ENCODE measurements around the gene HIVEP3. TPM values are rescaled to one million over a fixed set of nuclear protein-coding genes. Genes with fewer than 3 reads are reported as not detected.

The HIVEP3 gene
- total and polyA plus RNA-seq, 4 donors, result 7.0 to 14.7 (median 8.8) TPM

DNA sequence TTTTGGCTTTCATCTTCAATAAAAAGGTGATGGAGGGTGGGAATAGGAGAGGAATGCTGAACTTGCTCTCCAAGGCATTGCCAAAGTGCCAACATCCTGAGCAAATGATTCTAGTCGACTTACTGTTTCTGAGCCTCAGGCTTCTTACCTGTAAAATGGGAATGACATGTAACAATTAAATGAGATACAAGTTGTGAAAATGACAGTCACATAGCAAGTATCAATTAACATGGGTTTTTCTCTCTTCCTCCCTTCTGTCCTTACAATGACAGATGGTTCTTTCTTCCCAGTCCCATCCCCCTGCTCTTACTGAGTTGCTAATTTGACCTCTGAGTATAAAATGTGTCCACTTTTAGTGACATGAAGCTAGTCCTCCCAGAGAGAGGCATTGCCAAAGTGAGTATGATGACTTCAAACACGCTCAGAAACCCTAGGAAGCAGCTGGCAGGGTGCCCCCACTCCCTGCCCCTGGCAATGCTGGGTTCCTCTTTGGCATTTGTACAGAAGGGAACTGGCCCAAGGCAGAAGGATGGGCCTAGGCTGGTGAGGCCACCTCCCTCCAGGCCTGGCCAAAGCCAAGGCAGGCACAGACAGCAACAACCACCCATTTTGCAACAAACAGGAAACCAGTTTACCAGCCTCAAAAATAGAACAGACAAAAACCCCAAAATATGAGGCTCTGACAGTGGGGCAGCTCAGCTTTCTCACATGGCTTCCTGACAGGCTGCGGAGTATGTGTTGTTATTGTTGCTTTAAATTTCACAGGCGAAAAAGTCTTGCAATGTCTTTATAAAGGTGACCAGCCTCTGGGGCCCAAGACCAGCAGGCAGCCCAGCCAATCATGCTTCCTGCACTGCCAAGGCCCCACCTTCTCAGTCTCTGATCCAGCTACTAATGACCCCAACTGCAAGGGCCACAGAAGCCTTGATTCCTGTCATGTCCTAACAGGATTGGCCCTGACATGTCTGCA is 115.9 kb downstream of the HIVEP3 start:
- Histone ChIP-seq H3K4me3 (no peak overlapping the region), H3K9me3 (ENCODE audit: control insufficient read depth in 4 of 4, insufficient read depth in 3 of 4, low read length in 3 of 4) (peaks cover 0 to 2% (median 0%) of the 10 kb centered on the region in 4 donors), H3K9ac (ENCODE audit: insufficient read depth in 1 of 2, low read length in 2 of 2) (no peak overlapping the region), H3K4me1 (ENCODE audit: control insufficient read depth in 5 of 5, insufficient read depth in 5 of 5, low read length in 5 of 5) (peaks cover 0 to 20% (median 16%) of the 10 kb centered on the region in 5 donors), H3K27ac (ENCODE audit: low read depth in 1 of 2, low read length in 1 of 2) (peak overlapping the region in 1 of 2 donors; percentile 63), H3K36me3 (ENCODE audit: control insufficient read depth in 4 of 4, insufficient read depth in 4 of 4, low read length in 4 of 4) (no peaks in the 10 kb centered on the region), H3K27me3 (ENCODE audit: control insufficient read depth in 3 of 3, insufficient read depth in 3 of 3, low read length in 2 of 3) (no peaks in the 10 kb centered on the region)
- 24 to 50% methylated on average over 4 of the region's 4 CpGs for WGBS, 2 donors
- peak in 2 of 3 donors; percentile 18 to 24 for DNase-seq
- TF ChIP-seq, protein P1, sequence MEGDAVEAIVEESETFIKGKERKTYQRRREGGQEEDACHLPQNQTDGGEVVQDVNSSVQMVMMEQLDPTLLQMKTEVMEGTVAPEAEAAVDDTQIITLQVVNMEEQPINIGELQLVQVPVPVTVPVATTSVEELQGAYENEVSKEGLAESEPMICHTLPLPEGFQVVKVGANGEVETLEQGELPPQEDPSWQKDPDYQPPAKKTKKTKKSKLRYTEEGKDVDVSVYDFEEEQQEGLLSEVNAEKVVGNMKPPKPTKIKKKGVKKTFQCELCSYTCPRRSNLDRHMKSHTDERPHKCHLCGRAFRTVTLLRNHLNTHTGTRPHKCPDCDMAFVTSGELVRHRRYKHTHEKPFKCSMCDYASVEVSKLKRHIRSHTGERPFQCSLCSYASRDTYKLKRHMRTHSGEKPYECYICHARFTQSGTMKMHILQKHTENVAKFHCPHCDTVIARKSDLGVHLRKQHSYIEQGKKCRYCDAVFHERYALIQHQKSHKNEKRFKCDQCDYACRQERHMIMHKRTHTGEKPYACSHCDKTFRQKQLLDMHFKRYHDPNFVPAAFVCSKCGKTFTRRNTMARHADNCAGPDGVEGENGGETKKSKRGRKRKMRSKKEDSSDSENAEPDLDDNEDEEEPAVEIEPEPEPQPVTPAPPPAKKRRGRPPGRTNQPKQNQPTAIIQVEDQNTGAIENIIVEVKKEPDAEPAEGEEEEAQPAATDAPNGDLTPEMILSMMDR (IDR thresholded peaks at IDR 0.05; ENCODE audit: control extremely low read depth, extremely low read depth), result no peak
- ATAC-seq (ENCODE audit: insufficient read depth, low FRiP score), result peak; percentile 74

DNA sequence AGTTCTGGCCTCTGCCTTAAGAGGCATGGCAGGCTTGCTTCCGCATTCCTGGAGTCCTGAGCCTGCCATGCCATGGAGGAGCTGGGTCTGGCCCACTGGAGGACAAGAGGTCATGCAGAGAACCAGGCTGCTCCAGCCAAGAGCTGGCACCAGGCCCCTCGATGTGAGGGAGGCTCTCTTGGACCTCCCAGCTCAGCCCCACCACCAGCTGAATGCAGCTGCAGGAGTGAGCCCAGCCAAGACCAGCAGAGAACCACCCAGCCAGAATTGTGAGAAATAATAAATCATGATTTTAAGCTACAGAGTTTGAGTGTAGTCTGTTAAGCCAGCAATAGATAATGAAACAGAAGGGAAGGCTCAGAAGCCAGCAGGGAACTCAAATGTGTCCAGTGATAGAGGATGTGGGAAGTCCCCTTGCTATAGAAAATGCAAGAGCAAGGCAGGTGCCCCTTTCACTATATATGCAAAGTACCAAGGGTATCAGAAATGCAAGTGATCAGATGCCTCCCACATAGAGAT is 118.4 kb downstream of the HIVEP3 start:
- ATAC-seq (ENCODE audit: insufficient read depth, low FRiP score) (no peak), DNase-seq (peak; percentile 85 to 90 (median 86))
- 61 to 83% methylated on average over 2 of the region's 2 CpGs for WGBS, 2 donors
- Histone ChIP-seq H3K9ac (ENCODE audit: insufficient read depth in 1 of 2, low read length in 2 of 2) (no peak overlapping the region), H3K9me3 (ENCODE audit: control insufficient read depth in 4 of 4, insufficient read depth in 3 of 4, low read length in 3 of 4) (peaks cover 0 to 2% (median 0%) of the 10 kb centered on the region in 4 donors), H3K4me3 (no peak overlapping the region), H3K4me1 (ENCODE audit: control insufficient read depth in 5 of 5, insufficient read depth in 5 of 5, low read length in 5 of 5) (peaks cover 0 to 20% (median 7%) of the 10 kb centered on the region in 5 donors), H3K36me3 (ENCODE audit: control insufficient read depth in 4 of 4, insufficient read depth in 4 of 4, low read length in 4 of 4) (no peaks in the 10 kb centered on the region), H3K27ac (ENCODE audit: low read depth in 1 of 2, low read length in 1 of 2) (no peak overlapping the region), H3K27me3 (ENCODE audit: control insufficient read depth in 3 of 3, insufficient read depth in 3 of 3, low read length in 2 of 3) (no peaks in the 10 kb centered on the region)
- TF ChIP-seq, protein P1 (IDR thresholded peaks at IDR 0.05; ENCODE audit: control extremely low read depth, extremely low read depth), result no peak

DNA sequence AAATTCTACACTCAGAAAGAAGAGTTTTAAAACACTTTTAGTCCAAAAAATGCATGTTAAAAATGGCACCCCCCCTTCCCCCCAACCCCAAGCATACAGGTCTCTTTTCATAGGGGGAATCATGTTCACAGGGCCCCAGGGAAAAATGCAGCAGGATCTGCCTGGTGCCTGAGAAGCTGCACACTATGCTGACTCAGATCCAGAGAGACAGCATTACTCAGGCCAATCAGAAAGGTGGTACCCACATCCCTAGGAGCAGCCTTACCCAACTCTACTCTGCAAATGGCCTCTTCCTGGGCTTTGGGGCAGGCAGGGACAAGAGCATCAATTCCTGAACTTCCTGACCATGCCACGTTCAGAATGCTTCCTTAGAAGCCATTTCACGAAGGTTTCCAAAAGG is 119.0 kb downstream of the HIVEP3 start:
- H3K4me3 ChIP-seq, result no peak overlapping the region
- ATAC-seq (ENCODE audit: insufficient read depth, low FRiP score) (no peak), DNase-seq (no peak)
- H3K27me3 ChIP-seq (ENCODE audit: control insufficient read depth in 3 of 3, insufficient read depth in 3 of 3, low read length in 2 of 3), result no peaks in the 10 kb centered on the region
- no peak overlapping the region for H3K9ac ChIP-seq (ENCODE audit: insufficient read depth in 1 of 2, low read length in 2 of 2)
- TF ChIP-seq, protein P1 (IDR thresholded peaks at IDR 0.05; ENCODE audit: control extremely low read depth, extremely low read depth), result no peak
- H3K9me3 ChIP-seq (ENCODE audit: control insufficient read depth in 4 of 4, insufficient read depth in 3 of 4, low read length in 3 of 4), result peaks cover 0 to 2% (median 0%) of the 10 kb centered on the region in 4 donors
- 21 to 45% methylated on average over 2 of the region's 2 CpGs for WGBS, 2 donors
- H3K27ac ChIP-seq (ENCODE audit: low read depth in 1 of 2, low read length in 1 of 2), result no peak overlapping the region
- H3K36me3 ChIP-seq (ENCODE audit: control insufficient read depth in 4 of 4, insufficient read depth in 4 of 4, low read length in 4 of 4), result no peaks in the 10 kb centered on the region
- peaks cover 0 to 20% (median 7%) of the 10 kb centered on the region in 5 donors for H3K4me1 ChIP-seq (ENCODE audit: control insufficient read depth in 5 of 5, insufficient read depth in 5 of 5, low read length in 5 of 5)
